ENCODE data around the gene TPM1.

DNA sequence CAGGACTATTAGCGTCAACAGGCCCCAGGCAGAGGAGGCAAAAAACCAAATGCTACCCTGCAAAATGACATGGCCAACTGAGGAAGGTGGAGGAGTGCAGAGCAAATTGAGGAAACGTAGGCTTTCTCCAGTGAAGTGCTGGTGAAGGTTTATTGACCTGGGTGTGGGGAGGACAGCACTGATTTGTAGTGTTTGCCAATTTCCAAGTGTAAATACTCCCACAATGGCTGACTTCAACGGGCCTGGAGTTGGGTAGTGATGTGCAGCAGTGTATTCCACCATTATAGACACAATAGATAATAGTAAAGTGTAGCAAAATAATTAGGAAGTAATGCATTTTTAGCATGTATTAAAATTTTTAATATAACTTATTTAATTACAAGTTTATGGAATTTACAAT lies 32.2 kb upstream of the TPM1 start:
- TF ChIP-seq, protein P1, sequence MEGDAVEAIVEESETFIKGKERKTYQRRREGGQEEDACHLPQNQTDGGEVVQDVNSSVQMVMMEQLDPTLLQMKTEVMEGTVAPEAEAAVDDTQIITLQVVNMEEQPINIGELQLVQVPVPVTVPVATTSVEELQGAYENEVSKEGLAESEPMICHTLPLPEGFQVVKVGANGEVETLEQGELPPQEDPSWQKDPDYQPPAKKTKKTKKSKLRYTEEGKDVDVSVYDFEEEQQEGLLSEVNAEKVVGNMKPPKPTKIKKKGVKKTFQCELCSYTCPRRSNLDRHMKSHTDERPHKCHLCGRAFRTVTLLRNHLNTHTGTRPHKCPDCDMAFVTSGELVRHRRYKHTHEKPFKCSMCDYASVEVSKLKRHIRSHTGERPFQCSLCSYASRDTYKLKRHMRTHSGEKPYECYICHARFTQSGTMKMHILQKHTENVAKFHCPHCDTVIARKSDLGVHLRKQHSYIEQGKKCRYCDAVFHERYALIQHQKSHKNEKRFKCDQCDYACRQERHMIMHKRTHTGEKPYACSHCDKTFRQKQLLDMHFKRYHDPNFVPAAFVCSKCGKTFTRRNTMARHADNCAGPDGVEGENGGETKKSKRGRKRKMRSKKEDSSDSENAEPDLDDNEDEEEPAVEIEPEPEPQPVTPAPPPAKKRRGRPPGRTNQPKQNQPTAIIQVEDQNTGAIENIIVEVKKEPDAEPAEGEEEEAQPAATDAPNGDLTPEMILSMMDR (IDR thresholded peaks at IDR 0.05; ENCODE audit: poor library complexity): no peak
- TF ChIP-seq EZH2 (IDR thresholded peaks at IDR 0.05; ENCODE audit: borderline replicate concordance) (no peak), EZH2phosphoT487 (IDR thresholded peaks at IDR 0.05; ENCODE audit: low read depth, severe bottlenecking, unreplicated experiment) (no peak)
